ENCODE results near the gene EPN1. TPM values are rescaled to one million over a fixed set of nuclear protein-coding genes. Genes with fewer than 3 reads are reported as not detected.

EPN1 gene
- total RNA-seq, 2 experiments from 2014 or later, result 39.0 to 40.5 TPM

DNA sequence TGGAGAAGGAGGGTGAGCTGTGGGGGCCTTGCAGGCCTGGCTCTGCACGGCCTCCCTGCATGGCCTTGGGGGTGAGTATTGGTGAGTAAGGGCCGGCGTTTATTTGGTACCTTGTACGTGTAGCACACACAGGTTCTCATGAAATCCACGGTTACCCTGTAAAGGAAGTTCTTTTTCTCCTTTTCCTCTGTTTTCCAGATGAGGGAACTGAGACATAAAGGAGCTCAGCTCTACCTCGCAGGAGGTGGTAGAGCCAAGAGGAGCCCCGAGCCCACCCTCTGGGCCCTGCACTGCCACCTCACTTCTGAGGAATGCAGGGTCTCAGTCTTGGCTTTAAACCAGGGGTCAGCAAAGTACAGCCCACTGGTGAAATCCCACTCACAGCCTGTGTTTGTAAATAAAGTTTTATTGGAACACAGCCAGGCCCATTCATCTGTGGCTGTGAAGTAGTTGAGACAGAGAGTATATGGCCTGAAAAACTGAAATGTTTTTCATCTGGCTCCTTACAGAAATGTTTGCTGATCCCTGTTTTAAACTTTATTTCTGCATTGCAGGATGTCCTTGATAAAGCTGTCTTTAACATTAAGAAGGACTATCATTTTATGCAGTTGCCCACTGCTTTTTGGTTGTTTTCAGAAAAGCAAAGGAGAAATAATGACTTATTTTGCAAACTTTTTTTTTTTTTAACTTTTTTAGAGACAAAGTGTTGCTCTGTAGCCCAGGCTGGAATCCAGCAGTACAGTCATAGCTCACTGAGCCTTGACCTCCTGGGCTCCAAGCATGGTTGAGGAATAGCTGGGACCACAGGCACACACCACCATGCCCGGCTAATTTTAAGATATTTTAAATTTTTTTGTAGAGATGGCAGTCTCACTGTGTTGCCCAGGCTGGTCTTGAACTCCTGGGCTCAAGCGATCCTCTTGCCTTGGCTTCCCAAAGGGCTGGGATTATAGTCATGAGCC lies 6.4 kb downstream of the EPN1 start:
- Mint-ChIP-seq H3K36me3 (ENCODE audit: low read depth) (peaks cover 84% of the 10 kb centered on the region), H3K4me1 (ENCODE audit: low read depth) (peaks cover 31% of the 10 kb centered on the region), H3K9me3 (no peaks in the 10 kb centered on the region), H3K27me3 (no peaks in the 10 kb centered on the region), H3K4me3 (no peak overlapping the region), H3K27ac (no peak overlapping the region)
- H3K27me3 ChIP-seq (ENCODE audit: control insufficient read depth in 1 of 2, insufficient read depth in 2 of 2, low read length in 2 of 2), result no peaks in the 10 kb centered on the region
- no peak overlapping the region for H3K4me3 ChIP-seq (ENCODE audit: low read length)
- DNase-seq, result no peak
- no peaks in the 10 kb centered on the region for H3K9me3 ChIP-seq (ENCODE audit: control insufficient read depth in 1 of 2, insufficient read depth in 1 of 2, low read length in 2 of 2)
- no peak for TF ChIP-seq CTCF (IDR thresholded peaks at IDR 0.05)
- ATAC-seq (ENCODE audit: poor library complexity), result no peak
- H3K36me3 ChIP-seq (ENCODE audit: insufficient read depth, low read length), result peaks cover 81% of the 10 kb centered on the region
- H3K4me1 ChIP-seq (ENCODE audit: insufficient read depth, low read length), result peaks cover 48% of the 10 kb centered on the region
- H3K27ac ChIP-seq (ENCODE audit: low read depth in 1 of 2, low read length in 2 of 2), result no peak overlapping the region
- ChIA-PET CTCF (no interaction called here), POLR2A (no interaction called here)
- intact Hi-C loops (cut with DNase I, micrococcal nuclease), result loop anchor here in 1 of 2 experiments (5.0 kb wide), 1 partner anchor 34 kb away; the partner anchor contains the start of gene CCDC106

DNA sequence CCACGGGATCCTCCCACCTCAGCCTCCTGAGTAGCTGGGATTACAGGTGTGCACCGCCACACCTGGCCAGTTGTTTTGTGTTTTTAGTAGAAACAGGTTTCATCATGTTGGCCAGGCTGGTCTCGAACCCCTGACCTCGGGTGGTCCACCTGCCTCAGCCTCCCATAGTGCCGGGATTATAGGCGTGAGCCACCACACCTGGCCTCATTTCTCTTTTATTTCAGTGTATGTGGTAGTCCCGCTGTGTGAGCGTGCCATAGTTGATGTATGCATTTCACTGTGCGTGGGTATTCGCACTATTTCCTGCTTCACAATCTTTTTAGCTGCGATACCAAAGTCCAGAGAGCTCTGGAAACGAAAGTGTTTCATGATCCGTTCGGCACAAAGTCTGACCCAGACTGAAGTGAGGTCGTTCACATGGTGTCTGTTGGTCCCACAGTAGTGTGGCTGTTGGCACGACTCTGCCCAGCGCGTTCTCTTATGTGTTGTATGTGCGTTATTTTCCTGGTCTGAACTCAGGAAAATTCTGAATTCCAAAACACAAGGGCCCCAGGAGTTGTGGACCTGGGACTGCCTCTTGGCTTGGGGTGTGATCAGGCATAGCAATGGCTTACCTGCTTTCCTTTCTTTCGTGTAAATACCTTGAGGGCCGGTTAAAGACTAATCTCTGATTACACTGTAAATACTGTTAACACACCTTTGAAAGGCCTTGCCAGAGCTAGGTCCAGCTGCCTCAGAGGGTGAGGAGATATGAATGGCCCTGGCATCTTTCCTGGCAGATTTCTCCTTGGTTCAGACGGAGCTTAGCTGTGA lies 8.6 kb downstream of the EPN1 start:
- CTCF ChIA-PET, result no interaction called here
- no peak overlapping the region for H3K27ac ChIP-seq (ENCODE audit: low read depth in 1 of 2, low read length in 2 of 2)
- no peak for ATAC-seq (ENCODE audit: poor library complexity)
- H3K27me3 ChIP-seq (ENCODE audit: control insufficient read depth in 1 of 2, insufficient read depth in 2 of 2, low read length in 2 of 2), result no peaks in the 10 kb centered on the region
- peaks cover 40% of the 10 kb centered on the region for H3K4me1 ChIP-seq (ENCODE audit: insufficient read depth, low read length)
- no peak for TF ChIP-seq CTCF (IDR thresholded peaks at IDR 0.05)
- no peaks in the 10 kb centered on the region for H3K9me3 Mint-ChIP-seq
- H3K36me3 ChIP-seq (ENCODE audit: insufficient read depth, low read length), result peaks cover 88% of the 10 kb centered on the region
- H3K4me3 ChIP-seq (ENCODE audit: low read length), result no peak overlapping the region
- no peak overlapping the region for H3K27ac Mint-ChIP-seq
- H3K4me3 Mint-ChIP-seq, result no peak overlapping the region
- H3K36me3 Mint-ChIP-seq (ENCODE audit: low read depth), result peaks cover 77% of the 10 kb centered on the region
- no peaks in the 10 kb centered on the region for H3K9me3 ChIP-seq (ENCODE audit: control insufficient read depth in 1 of 2, insufficient read depth in 1 of 2, low read length in 2 of 2)
- DNase-seq, result no peak
- H3K4me1 Mint-ChIP-seq (ENCODE audit: low read depth), result peaks cover 15% of the 10 kb centered on the region
- POLR2A ChIA-PET, result no interaction called here
- intact Hi-C loops (cut with DNase I, micrococcal nuclease), result loop anchor here in 1 of 2 experiments (5.0 kb wide), 1 partner anchor 36 kb away; the partner anchor contains the start of gene CCDC106
- no peaks in the 10 kb centered on the region for H3K27me3 Mint-ChIP-seq

DNA sequence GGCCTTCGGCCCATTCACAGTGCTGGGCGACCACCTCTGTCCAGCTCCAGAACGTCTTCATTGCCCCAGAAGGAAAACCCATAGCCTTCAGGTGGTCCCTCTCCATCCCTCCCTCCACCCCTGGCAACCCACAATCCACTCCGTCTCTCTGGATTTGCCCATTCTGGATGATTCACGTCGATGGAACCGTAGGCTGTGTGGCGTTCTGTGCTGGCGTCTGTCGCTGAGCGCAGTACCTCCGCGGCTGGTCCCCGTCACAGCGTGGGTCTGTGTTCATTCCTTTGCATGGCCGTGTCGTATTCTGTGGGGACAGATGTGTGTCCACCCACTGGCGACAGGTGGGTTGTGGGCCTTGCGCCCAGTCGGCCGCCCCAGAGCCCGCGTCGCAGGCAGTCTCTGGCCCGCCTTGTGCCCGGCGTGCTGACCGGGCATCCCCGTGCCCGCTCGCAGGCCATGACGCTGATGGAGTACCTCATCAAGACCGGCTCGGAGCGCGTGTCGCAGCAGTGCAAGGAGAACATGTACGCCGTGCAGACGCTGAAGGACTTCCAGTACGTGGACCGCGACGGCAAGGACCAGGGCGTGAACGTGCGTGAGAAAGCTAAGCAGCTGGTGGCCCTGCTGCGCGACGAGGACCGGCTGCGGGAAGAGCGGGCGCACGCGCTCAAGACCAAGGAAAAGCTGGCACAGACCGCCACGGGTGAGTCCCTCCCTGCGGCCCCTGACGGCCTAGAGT lies 10.1 kb downstream of the EPN1 start:
- peaks cover 8% of the 10 kb centered on the region for H3K4me1 Mint-ChIP-seq (ENCODE audit: low read depth)
- H3K4me3 ChIP-seq (ENCODE audit: low read length), result no peak overlapping the region
- H3K27me3 ChIP-seq (ENCODE audit: control insufficient read depth in 1 of 2, insufficient read depth in 2 of 2, low read length in 2 of 2), result no peaks in the 10 kb centered on the region
- H3K27me3 Mint-ChIP-seq, result no peaks in the 10 kb centered on the region
- no peak overlapping the region for H3K27ac Mint-ChIP-seq
- no peak overlapping the region for H3K27ac ChIP-seq (ENCODE audit: low read depth in 1 of 2, low read length in 2 of 2)
- CTCF ChIA-PET, result no interaction called here
- no peak for TF ChIP-seq CTCF (IDR thresholded peaks at IDR 0.05)
- peaks cover 74% of the 10 kb centered on the region for H3K36me3 Mint-ChIP-seq (ENCODE audit: low read depth)
- intact Hi-C loops (cut with DNase I, micrococcal nuclease), result loop anchor here (1.0 to 5.0 kb wide), 2 partner anchors 9 to 38 kb away; partner anchors contain the start of gene CCDC106 (in 1 of the 2)
- peaks cover 88% of the 10 kb centered on the region for H3K36me3 ChIP-seq (ENCODE audit: insufficient read depth, low read length)
- DNase-seq (peak in 1 of 14 experiments; percentile 18), ATAC-seq (ENCODE audit: poor library complexity) (no peak)
- H3K9me3 Mint-ChIP-seq, result no peaks in the 10 kb centered on the region
- POLR2A ChIA-PET, result no interaction called here
- peaks cover 26% of the 10 kb centered on the region for H3K4me1 ChIP-seq (ENCODE audit: insufficient read depth, low read length)
- H3K9me3 ChIP-seq (ENCODE audit: control insufficient read depth in 1 of 2, insufficient read depth in 1 of 2, low read length in 2 of 2), result no peaks in the 10 kb centered on the region
- no peak overlapping the region for H3K4me3 Mint-ChIP-seq

Data from CD4-positive, alpha-beta T cell (primary cell).